CD4-positive, alpha-beta T cell treated with Interleukin-15 for 4 hours (primary cell): Measurements from ENCODE around the gene UBE2L6.

Experiments
- DNase-seq: peaks from one replicate; pipeline ENCODE4 v3.0.0-alpha.2; 2020; ENCODE audit warnings: low spot score

The UBE2L6 gene

DNA sequence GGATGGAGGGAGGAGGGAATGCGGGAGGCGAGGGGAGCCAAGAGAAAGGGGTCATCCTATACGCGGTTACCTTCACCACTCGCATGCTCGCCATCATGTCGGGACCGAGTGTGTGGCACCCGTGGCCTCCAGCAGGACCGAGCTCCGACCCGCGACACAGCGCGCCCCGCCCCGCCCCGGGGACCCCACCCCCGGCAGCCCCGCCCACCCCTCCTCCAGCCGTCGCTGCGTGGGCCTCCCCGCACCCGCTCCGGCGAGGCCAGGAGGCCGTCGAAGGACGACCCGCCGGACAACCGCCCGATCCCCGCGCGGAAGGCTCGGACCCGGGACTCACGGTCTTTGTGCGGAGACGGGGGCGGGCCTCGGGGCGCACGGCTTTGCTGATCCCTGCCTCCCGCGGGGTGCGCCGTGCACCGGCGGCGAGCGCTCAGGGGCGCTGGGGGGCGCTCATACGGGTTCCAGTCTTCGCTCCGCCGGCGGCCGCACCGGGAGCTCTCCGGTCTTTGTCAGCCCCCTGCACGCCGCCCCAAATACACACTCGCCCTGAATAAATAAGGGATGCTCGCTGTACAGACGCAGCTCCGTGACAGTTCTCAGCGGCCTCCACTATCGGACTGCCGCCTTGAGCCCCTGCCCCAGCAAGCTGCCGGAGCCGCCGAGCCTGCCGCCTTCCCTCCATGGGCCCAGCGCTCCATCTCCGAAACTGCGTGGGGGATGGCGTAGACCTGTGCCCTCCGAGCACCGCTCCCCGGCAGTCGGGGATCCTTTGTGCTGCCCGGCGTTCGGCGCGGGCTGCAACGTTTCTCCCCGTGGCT is at the start of gene UBE2L6:
Gene UBE2L6, minus strand, starts transcription at position 158 of the 815 bp plus-strand sequence. Its CDS starts 61 bp downstream, at position 97.
- DNase-seq: peak; percentile 52

- DNase-seq: no peak
These were observed 49.1 kb upstream of the UBE2L6 start for GRCh38 chr11:57616595-57616994.

DNA sequence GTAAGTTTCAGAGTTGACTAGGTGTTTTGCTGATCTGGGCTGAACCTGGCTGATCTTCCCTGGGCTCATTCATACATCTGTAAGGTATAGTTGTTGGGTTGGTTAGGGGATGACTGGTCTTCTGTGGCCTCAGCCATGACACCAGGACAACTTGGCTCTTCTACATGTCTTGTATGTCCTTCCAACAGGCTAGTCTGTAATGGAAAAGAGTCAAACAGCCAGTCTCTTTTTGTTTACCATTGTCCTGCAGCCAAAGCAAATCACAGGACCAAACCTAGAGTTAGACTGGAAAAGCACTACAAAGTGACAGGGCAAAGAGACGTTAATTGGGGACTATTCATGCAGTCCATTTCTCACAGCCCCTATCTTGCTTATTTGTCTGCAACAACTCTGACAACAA is 47.8 kb upstream of the UBE2L6 start:
- DNase-seq: no peak

DNA sequence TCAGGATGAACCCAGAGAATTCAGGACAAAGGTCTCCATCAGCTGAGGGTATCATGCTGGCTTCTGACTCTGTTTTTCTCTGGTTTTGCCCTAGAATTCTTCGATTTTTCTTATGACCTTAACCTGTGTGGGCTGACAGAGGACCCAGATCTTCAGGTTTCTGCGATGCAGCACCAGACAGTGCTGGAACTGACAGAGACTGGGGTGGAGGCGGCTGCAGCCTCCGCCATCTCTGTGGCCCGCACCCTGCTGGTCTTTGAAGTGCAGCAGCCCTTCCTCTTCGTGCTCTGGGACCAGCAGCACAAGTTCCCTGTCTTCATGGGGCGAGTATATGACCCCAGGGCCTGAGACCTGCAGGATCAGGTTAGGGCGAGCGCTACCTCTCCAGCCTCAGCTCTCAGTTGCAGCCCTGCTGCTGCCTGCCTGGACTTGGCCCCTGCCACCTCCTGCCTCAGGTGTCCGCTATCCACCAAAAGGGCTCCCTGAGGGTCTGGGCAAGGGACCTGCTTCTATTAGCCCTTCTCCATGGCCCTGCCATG is 46.8 kb upstream of the UBE2L6 start:
- no peak for DNase-seq

DNA sequence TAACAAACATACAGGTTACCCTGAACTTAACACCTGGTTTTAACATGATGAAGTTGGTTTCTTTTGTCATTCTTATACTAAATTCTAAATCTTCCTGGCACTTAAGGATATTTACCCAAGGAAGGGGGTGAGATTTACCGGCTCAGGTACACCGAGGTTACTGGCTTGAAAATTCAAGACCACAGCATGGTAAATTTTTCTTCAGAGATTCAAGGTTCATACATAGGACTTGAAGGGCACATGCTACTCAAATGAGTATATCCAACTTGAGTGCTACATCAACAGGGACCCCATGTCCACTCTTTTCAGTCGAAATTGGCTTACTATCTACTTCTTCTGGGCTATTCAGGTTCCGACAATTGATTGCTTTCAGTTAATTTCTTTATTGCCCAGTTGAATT is 42.7 kb upstream of the UBE2L6 start:
- no peak for DNase-seq

GRCh38 chr11:57605028-57605420 is 37.6 kb upstream of the UBE2L6 start:
- no peak for DNase-seq

DNA sequence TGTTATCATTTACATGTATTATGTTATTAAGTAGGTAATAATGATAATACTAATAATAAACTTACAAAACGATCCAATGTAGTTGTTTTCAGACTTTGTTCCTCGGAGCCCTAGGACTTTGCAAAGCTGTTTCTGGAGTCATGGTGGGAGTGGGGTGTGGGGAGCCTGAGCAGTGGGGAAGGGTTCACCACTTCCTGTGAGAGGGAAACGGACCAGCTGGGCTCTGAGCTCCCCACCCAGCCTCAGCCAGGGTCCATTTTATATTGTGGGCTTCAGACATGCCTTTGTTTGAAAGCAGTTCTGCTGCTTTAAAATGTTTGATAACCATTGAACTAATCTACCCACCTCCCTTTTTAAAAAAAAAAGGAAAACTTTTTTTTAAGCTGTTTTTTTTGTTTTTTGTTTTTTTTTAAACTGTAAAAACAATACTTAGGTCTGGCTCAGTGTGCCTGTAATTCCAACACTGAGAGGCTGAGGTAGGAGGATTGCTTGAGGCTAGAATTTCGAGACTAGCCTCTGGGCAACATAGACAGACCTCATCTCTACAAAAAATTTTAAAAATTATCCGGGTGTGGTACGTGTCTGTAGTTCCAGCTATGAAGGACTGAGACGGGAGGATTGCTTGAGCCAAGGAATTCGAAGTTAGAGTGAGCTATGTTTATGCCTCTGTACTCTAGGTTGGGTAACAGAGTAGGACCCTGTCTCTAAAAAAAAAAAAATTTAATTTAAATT is 37.0 kb upstream of the UBE2L6 start:
- no peak for DNase-seq

- no peak for DNase-seq
These were observed 33.8 kb upstream of the UBE2L6 start for GRCh38 chr11:57601297-57601696.

- no peak for DNase-seq
These were observed 31.9 kb upstream of the UBE2L6 start for GRCh38 chr11:57599381-57599780.

DNA sequence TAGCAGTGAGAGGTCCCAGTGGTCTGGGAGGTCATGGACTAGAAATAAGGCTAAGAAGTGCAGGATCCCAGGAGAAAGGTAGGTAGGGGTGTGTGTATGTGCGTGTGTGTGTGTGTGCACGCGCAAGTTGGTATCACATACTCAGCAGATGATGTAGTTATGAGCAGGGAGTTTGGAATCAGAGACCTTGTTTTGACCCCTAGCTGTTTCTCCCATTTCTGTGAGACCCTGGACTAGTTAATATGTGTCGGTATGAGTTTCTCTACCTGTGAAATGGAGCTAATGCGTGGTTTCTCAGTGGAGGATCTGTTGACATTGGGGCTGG is 31.3 kb upstream of the UBE2L6 start:
- no peak for DNase-seq

- DNase-seq: no peak
These were observed 30.7 kb upstream of the UBE2L6 start for GRCh38 chr11:57597916-57598830.

GRCh38 chr11:57597461-57597915 is 30.0 kb upstream of the UBE2L6 start, which contains the start of gene SERPING1:
Gene SERPING1, plus strand, starts transcription at chr11:57597685. Its CDS starts 586 bp downstream, at chr11:57598271.
- DNase-seq: no peak

- DNase-seq: no peak
These were observed 28.9 kb upstream of the UBE2L6 start for GRCh38 chr11:57596266-57596885.

DNA sequence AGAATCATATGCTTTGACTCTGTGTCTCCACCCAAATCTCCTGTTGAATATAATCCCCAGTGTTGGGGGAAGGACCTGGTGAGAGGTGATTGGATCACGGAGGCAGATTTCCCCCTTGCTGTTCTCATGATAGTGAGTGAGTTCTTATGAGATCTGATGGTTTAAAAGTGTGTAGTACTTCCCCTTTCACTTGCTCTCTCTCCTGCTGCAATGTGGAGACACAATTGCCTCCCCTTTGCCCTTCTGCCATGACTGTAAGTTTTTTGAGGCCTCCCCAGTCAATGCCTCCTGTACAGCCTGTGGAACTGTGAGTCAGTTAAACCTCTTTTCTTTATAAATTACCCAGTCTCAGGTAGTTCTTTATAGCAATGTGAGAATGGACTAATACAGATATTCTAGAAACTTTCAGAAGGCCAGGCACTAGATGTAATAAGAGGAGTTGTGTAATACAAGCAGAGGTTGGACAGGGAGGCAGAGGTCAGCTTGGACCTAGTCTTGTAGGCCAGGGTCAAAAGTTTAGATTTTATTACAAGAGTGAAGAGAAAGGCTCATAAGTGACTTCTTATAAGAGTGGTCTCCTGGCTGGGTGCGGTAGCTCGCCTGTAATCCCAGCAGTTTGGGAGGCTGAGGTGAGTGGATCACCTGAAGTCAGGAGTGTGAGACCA is 20.7 kb upstream of the UBE2L6 start:
- DNase-seq: no peak

- no peak for DNase-seq
These were observed 19.3 kb upstream of the UBE2L6 start for GRCh38 chr11:57586711-57587245.

DNA sequence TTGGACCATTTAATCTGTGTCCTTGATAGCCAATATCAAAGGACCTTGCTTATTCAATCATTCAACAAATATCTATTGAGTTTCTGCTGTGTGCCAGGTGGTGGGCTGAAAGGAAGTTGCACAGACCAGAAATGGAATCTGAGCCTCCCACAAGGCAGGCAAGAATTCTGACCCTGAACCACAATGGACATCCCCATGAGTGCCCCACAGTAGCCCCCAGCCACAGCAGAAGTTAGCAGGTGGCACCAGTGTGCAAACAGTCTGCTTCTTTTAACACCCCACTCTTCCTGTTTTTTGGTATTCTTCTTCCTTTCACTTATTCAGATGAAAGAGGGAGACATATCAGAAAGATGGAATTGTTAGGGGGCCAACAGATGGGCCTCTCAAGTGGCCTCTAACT is 17.8 kb upstream of the UBE2L6 start:
- no peak for DNase-seq

DNA sequence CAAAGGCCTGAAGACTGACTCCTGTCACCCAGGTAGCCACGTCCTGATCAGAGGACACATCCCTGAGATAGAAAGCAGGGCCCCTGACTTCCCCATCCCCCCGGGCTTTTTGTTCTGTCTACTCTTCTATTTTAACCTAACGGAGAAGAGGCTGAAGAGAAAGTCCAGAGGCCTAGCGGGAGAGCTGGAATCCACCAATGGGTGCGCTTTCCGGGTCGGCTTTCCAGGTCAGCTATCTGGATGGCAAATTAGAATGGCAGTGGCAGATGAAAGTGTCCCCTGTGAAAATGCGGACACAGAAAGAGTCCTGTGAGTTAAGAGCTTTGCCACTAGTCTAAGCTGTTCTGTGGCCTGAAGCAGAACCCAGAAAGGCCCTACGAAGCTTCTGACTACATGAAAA is 16.9 kb upstream of the UBE2L6 start:
- DNase-seq: no peak

- no peak for DNase-seq
These were observed 6.6 kb upstream of the UBE2L6 start for GRCh38 chr11:57574061-57574460.

- DNase-seq: no peak
These were observed 4.1 kb upstream of the UBE2L6 start for GRCh38 chr11:57571606-57572005.

DNA sequence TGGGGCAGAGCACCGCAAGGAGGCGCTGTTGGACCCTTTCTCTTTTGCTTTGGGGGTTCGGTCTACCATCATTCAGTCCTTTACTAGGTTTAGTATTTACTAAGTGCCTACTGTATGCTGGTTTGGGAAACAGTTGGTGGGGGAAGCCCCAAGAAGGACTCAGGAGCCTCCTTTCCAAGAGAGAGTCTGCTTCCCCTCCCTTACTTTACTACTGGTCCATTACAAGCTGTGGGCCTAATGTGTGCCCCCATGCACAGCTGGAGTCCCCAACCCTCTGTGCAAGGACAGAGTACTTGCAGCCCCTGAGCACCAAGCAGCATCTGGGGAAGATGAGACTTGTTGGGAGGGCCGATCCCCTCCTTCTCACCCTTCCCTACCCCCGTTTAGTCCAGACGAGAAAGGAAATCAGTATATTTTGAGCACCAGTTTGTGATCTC is 876 bp upstream of the UBE2L6 start:
- peak; percentile 88 for DNase-seq
